Measurements from ENCODE around the gene RGSL1. TPM values are rescaled to one million over a fixed set of nuclear protein-coding genes. Genes with fewer than 3 reads are reported as not detected.

Gene RGSL1
- total RNA-seq, 4 donors from 2014 or later = not detected

DNA sequence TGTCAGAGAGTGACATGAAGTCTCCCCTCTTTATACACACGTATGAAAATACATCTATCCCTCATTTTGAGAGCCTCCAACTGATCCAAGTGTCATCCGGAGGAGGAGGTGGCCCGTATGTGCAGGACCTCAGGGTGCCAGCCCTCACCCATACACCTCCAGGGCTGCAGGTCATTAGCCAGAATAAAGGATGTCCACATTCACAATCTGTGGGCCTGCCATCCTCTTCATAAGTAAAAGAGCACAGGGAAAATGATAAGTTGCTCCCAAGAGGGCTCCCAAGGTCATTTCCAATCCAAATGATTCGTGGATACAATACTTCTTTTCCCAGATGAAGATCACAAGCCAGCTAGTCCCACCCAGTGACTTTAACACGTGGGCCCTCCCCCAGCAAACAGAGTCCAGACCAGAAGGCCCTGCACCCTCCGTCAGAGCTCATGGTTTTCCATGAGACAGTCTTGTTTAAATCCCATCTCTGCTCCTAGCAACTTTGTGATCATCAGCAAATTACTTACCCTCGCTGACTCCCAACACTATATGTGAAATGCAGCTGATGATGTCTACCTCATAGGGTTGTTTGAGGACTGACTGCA, 110.5 kb downstream of the RGSL1 start:
- TF ChIP-seq POLR2A (IDR thresholded peaks at IDR 0.05) = no peak
- no peak for TF ChIP-seq EP300 (IDR thresholded peaks at IDR 0.05)
- TF ChIP-seq, protein P1, sequence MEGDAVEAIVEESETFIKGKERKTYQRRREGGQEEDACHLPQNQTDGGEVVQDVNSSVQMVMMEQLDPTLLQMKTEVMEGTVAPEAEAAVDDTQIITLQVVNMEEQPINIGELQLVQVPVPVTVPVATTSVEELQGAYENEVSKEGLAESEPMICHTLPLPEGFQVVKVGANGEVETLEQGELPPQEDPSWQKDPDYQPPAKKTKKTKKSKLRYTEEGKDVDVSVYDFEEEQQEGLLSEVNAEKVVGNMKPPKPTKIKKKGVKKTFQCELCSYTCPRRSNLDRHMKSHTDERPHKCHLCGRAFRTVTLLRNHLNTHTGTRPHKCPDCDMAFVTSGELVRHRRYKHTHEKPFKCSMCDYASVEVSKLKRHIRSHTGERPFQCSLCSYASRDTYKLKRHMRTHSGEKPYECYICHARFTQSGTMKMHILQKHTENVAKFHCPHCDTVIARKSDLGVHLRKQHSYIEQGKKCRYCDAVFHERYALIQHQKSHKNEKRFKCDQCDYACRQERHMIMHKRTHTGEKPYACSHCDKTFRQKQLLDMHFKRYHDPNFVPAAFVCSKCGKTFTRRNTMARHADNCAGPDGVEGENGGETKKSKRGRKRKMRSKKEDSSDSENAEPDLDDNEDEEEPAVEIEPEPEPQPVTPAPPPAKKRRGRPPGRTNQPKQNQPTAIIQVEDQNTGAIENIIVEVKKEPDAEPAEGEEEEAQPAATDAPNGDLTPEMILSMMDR (IDR thresholded peaks at IDR 0.05) = no peak
- no peak for TF ChIP-seq POLR2AphosphoS5 (IDR thresholded peaks at IDR 0.05)
- no peak overlapping the region for H3K27ac ChIP-seq
- no peaks in the 10 kb centered on the region for H3K27me3 ChIP-seq
- no peak for DNase-seq (ENCODE audit: low spot score in 2 of 2)
- H3K4me1 ChIP-seq = no peaks in the 10 kb centered on the region
- no peak overlapping the region for H3K4me3 ChIP-seq
- no peaks in the 10 kb centered on the region for H3K9me3 ChIP-seq
- no peaks in the 10 kb centered on the region for H3K36me3 ChIP-seq
- WGBS = 64% methylated on average over 7 of the region's 7 CpGs

DNA sequence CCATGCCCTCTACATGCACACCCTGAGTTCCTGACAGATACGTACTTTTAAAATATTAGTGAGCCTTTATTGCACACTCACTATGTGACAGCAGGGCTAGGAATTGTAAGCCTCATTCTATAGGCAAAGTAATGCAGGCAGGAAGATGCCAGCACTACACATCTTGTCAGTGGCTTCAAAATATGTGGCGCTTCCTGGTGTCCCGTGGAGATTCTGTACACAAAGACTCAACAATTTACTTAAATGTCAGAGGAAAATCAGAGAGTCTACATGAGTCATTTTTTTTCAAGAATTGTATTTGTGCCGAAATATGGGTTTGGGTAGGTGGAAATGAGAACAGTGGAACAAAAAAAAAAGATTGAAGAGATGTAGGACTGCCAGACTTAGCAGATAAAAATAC, 111.5 kb downstream of the RGSL1 start:
- H3K9me3 ChIP-seq = no peaks in the 10 kb centered on the region
- no peak for TF ChIP-seq POLR2A (IDR thresholded peaks at IDR 0.05)
- TF ChIP-seq EP300 (IDR thresholded peaks at IDR 0.05) = no peak
- TF ChIP-seq, protein P1 (IDR thresholded peaks at IDR 0.05) = no peak
- no peak for TF ChIP-seq POLR2AphosphoS5 (IDR thresholded peaks at IDR 0.05)
- DNase-seq (ENCODE audit: low spot score in 2 of 2) = no peak
- H3K27me3 ChIP-seq = no peaks in the 10 kb centered on the region
- H3K4me1 ChIP-seq = no peaks in the 10 kb centered on the region
- no peak overlapping the region for H3K27ac ChIP-seq
- H3K36me3 ChIP-seq = no peaks in the 10 kb centered on the region
- no peak overlapping the region for H3K4me3 ChIP-seq
- 66% methylated on average over 4 of the region's 4 CpGs for WGBS

DNA sequence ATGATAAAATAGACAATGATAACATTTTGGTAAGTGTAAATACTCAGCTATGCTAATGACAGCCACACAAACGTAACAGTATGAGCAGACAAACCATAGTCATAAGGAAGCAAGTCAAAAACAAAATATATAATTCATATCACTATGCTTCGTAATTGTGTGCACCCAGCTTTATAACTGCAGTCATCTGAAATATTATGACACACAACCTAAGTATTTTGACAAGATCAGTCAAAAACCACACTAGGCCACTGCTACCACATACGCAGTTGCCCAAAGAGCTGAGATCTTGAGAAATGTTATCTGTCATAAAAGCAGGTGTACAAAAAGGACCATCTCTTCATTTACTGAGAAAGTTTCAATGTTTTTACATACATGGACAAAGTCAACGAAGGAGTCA, 113.1 kb downstream of the RGSL1 start:
- Histone ChIP-seq H3K4me3 (no peak overlapping the region), H3K27me3 (no peaks in the 10 kb centered on the region), H3K27ac (no peak overlapping the region), H3K36me3 (no peaks in the 10 kb centered on the region), H3K9me3 (no peaks in the 10 kb centered on the region), H3K4me1 (no peaks in the 10 kb centered on the region)
- TF ChIP-seq EP300 (IDR thresholded peaks at IDR 0.05) (no peak), POLR2A (IDR thresholded peaks at IDR 0.05) (no peak), POLR2AphosphoS5 (IDR thresholded peaks at IDR 0.05) (no peak)
- TF ChIP-seq, protein P1 (IDR thresholded peaks at IDR 0.05) = no peak
- 89% methylated on average over 4 of the region's 4 CpGs for WGBS
- DNase-seq (ENCODE audit: low spot score in 2 of 2) = no peak

- H3K9me3 ChIP-seq = no peaks in the 10 kb centered on the region
- no peaks in the 10 kb centered on the region for H3K27me3 ChIP-seq
- H3K36me3 ChIP-seq = no peaks in the 10 kb centered on the region
- WGBS = 78% methylated on average over 2 of the region's 2 CpGs
- DNase-seq (ENCODE audit: low spot score in 2 of 2) = no peak
- H3K4me1 ChIP-seq = no peaks in the 10 kb centered on the region
- H3K27ac ChIP-seq = no peak overlapping the region
- TF ChIP-seq POLR2AphosphoS5 (IDR thresholded peaks at IDR 0.05) (no peak), EP300 (IDR thresholded peaks at IDR 0.05) (no peak), POLR2A (IDR thresholded peaks at IDR 0.05) (no peak)
- TF ChIP-seq, protein P1 (IDR thresholded peaks at IDR 0.05) = no peak
- no peak overlapping the region for H3K4me3 ChIP-seq
Measured at GRCh38 chr1:182564406-182565004, 114.6 kb downstream of the RGSL1 start.

GRCh38 chr1:182565537-182565936, 115.6 kb downstream of the RGSL1 start:
- no peaks in the 10 kb centered on the region for H3K36me3 ChIP-seq
- H3K9me3 ChIP-seq = no peaks in the 10 kb centered on the region
- no peak for DNase-seq (ENCODE audit: low spot score in 2 of 2)
- no peak for TF ChIP-seq POLR2AphosphoS5 (IDR thresholded peaks at IDR 0.05)
- no peak for TF ChIP-seq POLR2A (IDR thresholded peaks at IDR 0.05)
- TF ChIP-seq, protein P1 (IDR thresholded peaks at IDR 0.05) = no peak
- no peak for TF ChIP-seq EP300 (IDR thresholded peaks at IDR 0.05)
- no peak overlapping the region for H3K4me3 ChIP-seq
- H3K27ac ChIP-seq = no peak overlapping the region
- 90% methylated on average over 3 of the region's 3 CpGs for WGBS
- no peaks in the 10 kb centered on the region for H3K4me1 ChIP-seq
- H3K27me3 ChIP-seq = no peaks in the 10 kb centered on the region

Data from suprapubic skin (tissue), 4 donors.